Measurements from ENCODE around the gene ENO1. TPM values are rescaled to one million over a fixed set of nuclear protein-coding genes. Genes with fewer than 3 reads are reported as not detected.
A peak's percentile ranks its signal among the peaks of the same experiment; 100 is the strongest.

The ENO1 gene
- total and polyA plus RNA-seq, 9 of the 15 experiments (the other 6 are each of a cell fraction or from before 2014, with no cell fraction given): 2,249 to 7,472 (median 2,868) TPM

DNA sequence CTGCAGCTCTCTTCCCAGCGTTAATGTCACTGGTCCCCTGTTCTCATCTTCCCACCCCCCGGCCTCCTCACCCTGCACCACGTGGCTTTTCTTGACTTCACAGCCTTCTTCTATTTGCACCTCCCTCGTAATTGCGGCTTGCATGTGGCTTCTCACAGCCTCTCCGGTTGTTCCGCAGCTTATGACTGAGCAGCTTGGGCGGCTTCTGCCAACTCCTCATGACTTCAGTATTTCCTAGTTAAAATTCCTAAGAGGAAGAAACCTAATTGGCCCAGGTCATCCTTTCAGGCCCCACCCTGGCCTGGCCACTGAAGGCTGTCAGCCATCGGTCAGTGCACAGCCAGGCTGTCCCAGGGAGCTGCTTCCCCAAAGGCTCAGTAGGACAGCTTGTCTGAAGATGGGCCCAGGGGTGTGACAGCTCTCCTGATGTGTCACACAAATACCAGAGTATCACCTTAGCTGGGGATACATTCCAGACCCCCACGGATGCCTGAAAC is 52.5 kb downstream of the ENO1 start (continued):
- TF ChIP-seq, protein P1, sequence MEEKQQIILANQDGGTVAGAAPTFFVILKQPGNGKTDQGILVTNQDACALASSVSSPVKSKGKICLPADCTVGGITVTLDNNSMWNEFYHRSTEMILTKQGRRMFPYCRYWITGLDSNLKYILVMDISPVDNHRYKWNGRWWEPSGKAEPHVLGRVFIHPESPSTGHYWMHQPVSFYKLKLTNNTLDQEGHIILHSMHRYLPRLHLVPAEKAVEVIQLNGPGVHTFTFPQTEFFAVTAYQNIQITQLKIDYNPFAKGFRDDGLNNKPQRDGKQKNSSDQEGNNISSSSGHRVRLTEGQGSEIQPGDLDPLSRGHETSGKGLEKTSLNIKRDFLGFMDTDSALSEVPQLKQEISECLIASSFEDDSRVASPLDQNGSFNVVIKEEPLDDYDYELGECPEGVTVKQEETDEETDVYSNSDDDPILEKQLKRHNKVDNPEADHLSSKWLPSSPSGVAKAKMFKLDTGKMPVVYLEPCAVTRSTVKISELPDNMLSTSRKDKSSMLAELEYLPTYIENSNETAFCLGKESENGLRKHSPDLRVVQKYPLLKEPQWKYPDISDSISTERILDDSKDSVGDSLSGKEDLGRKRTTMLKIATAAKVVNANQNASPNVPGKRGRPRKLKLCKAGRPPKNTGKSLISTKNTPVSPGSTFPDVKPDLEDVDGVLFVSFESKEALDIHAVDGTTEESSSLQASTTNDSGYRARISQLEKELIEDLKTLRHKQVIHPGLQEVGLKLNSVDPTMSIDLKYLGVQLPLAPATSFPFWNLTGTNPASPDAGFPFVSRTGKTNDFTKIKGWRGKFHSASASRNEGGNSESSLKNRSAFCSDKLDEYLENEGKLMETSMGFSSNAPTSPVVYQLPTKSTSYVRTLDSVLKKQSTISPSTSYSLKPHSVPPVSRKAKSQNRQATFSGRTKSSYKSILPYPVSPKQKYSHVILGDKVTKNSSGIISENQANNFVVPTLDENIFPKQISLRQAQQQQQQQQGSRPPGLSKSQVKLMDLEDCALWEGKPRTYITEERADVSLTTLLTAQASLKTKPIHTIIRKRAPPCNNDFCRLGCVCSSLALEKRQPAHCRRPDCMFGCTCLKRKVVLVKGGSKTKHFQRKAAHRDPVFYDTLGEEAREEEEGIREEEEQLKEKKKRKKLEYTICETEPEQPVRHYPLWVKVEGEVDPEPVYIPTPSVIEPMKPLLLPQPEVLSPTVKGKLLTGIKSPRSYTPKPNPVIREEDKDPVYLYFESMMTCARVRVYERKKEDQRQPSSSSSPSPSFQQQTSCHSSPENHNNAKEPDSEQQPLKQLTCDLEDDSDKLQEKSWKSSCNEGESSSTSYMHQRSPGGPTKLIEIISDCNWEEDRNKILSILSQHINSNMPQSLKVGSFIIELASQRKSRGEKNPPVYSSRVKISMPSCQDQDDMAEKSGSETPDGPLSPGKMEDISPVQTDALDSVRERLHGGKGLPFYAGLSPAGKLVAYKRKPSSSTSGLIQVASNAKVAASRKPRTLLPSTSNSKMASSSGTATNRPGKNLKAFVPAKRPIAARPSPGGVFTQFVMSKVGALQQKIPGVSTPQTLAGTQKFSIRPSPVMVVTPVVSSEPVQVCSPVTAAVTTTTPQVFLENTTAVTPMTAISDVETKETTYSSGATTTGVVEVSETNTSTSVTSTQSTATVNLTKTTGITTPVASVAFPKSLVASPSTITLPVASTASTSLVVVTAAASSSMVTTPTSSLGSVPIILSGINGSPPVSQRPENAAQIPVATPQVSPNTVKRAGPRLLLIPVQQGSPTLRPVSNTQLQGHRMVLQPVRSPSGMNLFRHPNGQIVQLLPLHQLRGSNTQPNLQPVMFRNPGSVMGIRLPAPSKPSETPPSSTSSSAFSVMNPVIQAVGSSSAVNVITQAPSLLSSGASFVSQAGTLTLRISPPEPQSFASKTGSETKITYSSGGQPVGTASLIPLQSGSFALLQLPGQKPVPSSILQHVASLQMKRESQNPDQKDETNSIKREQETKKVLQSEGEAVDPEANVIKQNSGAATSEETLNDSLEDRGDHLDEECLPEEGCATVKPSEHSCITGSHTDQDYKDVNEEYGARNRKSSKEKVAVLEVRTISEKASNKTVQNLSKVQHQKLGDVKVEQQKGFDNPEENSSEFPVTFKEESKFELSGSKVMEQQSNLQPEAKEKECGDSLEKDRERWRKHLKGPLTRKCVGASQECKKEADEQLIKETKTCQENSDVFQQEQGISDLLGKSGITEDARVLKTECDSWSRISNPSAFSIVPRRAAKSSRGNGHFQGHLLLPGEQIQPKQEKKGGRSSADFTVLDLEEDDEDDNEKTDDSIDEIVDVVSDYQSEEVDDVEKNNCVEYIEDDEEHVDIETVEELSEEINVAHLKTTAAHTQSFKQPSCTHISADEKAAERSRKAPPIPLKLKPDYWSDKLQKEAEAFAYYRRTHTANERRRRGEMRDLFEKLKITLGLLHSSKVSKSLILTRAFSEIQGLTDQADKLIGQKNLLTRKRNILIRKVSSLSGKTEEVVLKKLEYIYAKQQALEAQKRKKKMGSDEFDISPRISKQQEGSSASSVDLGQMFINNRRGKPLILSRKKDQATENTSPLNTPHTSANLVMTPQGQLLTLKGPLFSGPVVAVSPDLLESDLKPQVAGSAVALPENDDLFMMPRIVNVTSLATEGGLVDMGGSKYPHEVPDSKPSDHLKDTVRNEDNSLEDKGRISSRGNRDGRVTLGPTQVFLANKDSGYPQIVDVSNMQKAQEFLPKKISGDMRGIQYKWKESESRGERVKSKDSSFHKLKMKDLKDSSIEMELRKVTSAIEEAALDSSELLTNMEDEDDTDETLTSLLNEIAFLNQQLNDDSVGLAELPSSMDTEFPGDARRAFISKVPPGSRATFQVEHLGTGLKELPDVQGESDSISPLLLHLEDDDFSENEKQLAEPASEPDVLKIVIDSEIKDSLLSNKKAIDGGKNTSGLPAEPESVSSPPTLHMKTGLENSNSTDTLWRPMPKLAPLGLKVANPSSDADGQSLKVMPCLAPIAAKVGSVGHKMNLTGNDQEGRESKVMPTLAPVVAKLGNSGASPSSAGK (IDR thresholded peaks at IDR 0.05): peak; percentile 29
- TF ChIP-seq, protein P2, sequence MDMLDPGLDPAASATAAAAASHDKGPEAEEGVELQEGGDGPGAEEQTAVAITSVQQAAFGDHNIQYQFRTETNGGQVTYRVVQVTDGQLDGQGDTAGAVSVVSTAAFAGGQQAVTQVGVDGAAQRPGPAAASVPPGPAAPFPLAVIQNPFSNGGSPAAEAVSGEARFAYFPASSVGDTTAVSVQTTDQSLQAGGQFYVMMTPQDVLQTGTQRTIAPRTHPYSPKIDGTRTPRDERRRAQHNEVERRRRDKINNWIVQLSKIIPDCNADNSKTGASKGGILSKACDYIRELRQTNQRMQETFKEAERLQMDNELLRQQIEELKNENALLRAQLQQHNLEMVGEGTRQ (CRISPR knock-in tag; IDR thresholded peaks at IDR 0.05): 0 out of 2 replicates have a peak, but pooled peaks have one; percentile 9
- TF ChIP-seq, protein P3, sequence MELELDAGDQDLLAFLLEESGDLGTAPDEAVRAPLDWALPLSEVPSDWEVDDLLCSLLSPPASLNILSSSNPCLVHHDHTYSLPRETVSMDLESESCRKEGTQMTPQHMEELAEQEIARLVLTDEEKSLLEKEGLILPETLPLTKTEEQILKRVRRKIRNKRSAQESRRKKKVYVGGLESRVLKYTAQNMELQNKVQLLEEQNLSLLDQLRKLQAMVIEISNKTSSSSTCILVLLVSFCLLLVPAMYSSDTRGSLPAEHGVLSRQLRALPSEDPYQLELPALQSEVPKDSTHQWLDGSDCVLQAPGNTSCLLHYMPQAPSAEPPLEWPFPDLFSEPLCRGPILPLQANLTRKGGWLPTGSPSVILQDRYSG (tag; conservative IDR thresholded peaks at IDR 0.05; ENCODE audit: low read depth): no peak
- TF ChIP-seq ZNF212 (CRISPR knock-in tag; IDR thresholded peaks at IDR 0.05): no peak
- TF ChIP-seq, protein P4, sequence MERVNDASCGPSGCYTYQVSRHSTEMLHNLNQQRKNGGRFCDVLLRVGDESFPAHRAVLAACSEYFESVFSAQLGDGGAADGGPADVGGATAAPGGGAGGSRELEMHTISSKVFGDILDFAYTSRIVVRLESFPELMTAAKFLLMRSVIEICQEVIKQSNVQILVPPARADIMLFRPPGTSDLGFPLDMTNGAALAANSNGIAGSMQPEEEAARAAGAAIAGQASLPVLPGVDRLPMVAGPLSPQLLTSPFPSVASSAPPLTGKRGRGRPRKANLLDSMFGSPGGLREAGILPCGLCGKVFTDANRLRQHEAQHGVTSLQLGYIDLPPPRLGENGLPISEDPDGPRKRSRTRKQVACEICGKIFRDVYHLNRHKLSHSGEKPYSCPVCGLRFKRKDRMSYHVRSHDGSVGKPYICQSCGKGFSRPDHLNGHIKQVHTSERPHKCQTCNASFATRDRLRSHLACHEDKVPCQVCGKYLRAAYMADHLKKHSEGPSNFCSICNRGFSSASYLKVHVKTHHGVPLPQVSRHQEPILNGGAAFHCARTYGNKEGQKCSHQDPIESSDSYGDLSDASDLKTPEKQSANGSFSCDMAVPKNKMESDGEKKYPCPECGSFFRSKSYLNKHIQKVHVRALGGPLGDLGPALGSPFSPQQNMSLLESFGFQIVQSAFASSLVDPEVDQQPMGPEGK (CRISPR knock-in tag; IDR thresholded peaks at IDR 0.05; ENCODE audit: borderline replicate concordance): no peak
